ENCODE measurements around the gene PAPSS1. TPM values are rescaled to one million over a fixed set of nuclear protein-coding genes. Genes with fewer than 3 reads are reported as not detected.
"Not testable (repeated sequence)": the region's sequence is repeated elsewhere in the genome, so short reads cannot be mapped to it uniquely, and the experiment has no call there.

The PAPSS1 gene
- total RNA-seq, 1 donor from 2014 or later: 68.2 TPM

- TF ChIP-seq, protein P1, sequence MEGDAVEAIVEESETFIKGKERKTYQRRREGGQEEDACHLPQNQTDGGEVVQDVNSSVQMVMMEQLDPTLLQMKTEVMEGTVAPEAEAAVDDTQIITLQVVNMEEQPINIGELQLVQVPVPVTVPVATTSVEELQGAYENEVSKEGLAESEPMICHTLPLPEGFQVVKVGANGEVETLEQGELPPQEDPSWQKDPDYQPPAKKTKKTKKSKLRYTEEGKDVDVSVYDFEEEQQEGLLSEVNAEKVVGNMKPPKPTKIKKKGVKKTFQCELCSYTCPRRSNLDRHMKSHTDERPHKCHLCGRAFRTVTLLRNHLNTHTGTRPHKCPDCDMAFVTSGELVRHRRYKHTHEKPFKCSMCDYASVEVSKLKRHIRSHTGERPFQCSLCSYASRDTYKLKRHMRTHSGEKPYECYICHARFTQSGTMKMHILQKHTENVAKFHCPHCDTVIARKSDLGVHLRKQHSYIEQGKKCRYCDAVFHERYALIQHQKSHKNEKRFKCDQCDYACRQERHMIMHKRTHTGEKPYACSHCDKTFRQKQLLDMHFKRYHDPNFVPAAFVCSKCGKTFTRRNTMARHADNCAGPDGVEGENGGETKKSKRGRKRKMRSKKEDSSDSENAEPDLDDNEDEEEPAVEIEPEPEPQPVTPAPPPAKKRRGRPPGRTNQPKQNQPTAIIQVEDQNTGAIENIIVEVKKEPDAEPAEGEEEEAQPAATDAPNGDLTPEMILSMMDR (IDR thresholded peaks at IDR 0.05): no peak
- intact Hi-C loops (cut with DNase I): no loop called here
- ATAC-seq: no peak
These were observed 5.3 kb upstream of the PAPSS1 start for GRCh38 chr4:107725281-107725859.

GRCh38 chr4:107723331-107723730 is 3.3 kb upstream of the PAPSS1 start:
- H3K9me3 ChIP-seq; H3K27me3 ChIP-seq (ENCODE audit: low read depth); ATAC-seq; H3K36me3 ChIP-seq; H3K4me3 ChIP-seq; intact Hi-C loops (cut with DNase I); H3K27ac ChIP-seq; DNase-seq: not testable (repeated sequence)
- H3K4me1 ChIP-seq: peaks cover 13% of the 10 kb centered on the region

More at GRCh38 chr4:107725281-107725859, 5.3 kb upstream of the PAPSS1 start:
- no peaks in the 10 kb centered on the region for H3K36me3 ChIP-seq
- H3K27me3 ChIP-seq (ENCODE audit: low read depth): no peaks in the 10 kb centered on the region
- H3K4me3 ChIP-seq: no peak overlapping the region
- no peaks in the 10 kb centered on the region for H3K4me1 ChIP-seq
- no peak overlapping the region for H3K27ac ChIP-seq
- DNase-seq: no peak
- no peaks in the 10 kb centered on the region for H3K9me3 ChIP-seq

GRCh38 chr4:107721436-107722100 is 1.5 kb upstream of the PAPSS1 start:
- Histone ChIP-seq H3K27ac (peak overlapping the region; percentile 83), H3K4me3 (peak overlapping the region; percentile 98), H3K27me3 (ENCODE audit: low read depth) (no peaks in the 10 kb centered on the region), H3K36me3 (no peaks in the 10 kb centered on the region), H3K4me1 (peaks cover 16% of the 10 kb centered on the region), H3K9me3 (no peaks in the 10 kb centered on the region)
- DNase-seq (no peak), ATAC-seq (no peak)
- TF ChIP-seq, protein P1 (IDR thresholded peaks at IDR 0.05): no peak
- intact Hi-C loops (cut with DNase I): no loop called here

- Histone ChIP-seq H3K36me3 (peaks cover 3% of the 10 kb centered on the region), H3K9me3 (no peaks in the 10 kb centered on the region), H3K4me3 (peak overlapping the region; percentile 98), H3K4me1 (peaks cover 16% of the 10 kb centered on the region), H3K27me3 (ENCODE audit: low read depth) (no peaks in the 10 kb centered on the region), H3K27ac (peak overlapping the region; percentile 83)
- intact Hi-C loops (cut with DNase I): no loop called here
- TF ChIP-seq, protein P1 (IDR thresholded peaks at IDR 0.05): no peak
- ATAC-seq: peak; percentile 14 to 47
- DNase-seq: no peak
These were observed 670 bp downstream of the PAPSS1 start for GRCh38 chr4:107719207-107719921.

DNA sequence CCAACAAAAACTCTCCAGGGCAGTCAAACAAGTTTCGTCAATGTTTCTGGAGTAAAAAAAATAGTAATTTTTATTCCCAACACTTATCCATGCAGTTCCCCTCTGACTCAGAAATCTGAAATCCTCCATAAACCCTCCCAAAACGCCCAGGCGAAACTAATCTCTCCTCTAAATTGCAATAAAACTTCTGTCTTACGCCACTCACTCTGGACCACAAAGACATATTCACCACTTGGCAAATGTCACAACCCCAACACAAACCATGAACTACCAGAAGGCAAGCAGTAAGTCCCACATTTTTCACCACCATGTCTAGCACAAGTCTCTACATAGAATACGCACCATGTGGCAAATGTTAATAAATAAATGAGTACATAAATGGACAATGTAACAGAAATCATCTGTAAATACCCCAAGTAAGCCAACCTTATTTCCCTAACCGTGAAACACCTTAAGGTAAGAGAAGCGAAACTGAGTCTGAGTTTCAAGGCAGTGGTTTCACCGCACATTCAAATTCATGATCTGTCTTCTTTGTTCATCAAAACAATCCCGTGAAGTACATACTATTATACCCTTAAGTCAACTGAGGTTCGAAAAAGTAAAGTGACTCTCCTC is 1.6 kb downstream of the PAPSS1 start:
- Histone ChIP-seq H3K4me3 (peak overlapping the region; percentile 98), H3K27me3 (ENCODE audit: low read depth) (no peaks in the 10 kb centered on the region)
- ATAC-seq: no peak

More for the DNA sequence above, 1.6 kb downstream of the PAPSS1 start:
- intact Hi-C loops (cut with DNase I): no loop called here
- TF ChIP-seq, protein P1 (IDR thresholded peaks at IDR 0.05): no peak
- peaks cover 3% of the 10 kb centered on the region for H3K36me3 ChIP-seq
- no peak overlapping the region for H3K27ac ChIP-seq
- peaks cover 16% of the 10 kb centered on the region for H3K4me1 ChIP-seq
- no peaks in the 10 kb centered on the region for H3K9me3 ChIP-seq
- DNase-seq: no peak
